GM19372 (cell line): Measurements from ENCODE around the gene RAB28.

Source experiments
- ATAC-seq: cut with Tn5 transposase; IDR thresholded peaks from one replicate; pipeline ENCODE4 v1.9.1; 2021; ENCODE audit warnings: mild to moderate bottlenecking, low read depth, moderate library complexity; ENCODE audit not compliant: unreplicated experiment

RAB28 gene

GRCh38 chr4:13386405-13387107 is 97.6 kb downstream of the RAB28 start:
- peak; percentile 72 for ATAC-seq

GRCh38 chr4:13384055-13384454 is 100.1 kb downstream of the RAB28 start:
- ATAC-seq: no peak

- peak; percentile 76 for ATAC-seq
These were observed 105.0 kb downstream of the RAB28 start for GRCh38 chr4:13378973-13379759.

- ATAC-seq: no peak
These were observed 113.1 kb downstream of the RAB28 start for GRCh38 chr4:13371048-13371447.

GRCh38 chr4:13368217-13368616 is 115.9 kb downstream of the RAB28 start:
- ATAC-seq: no peak

GRCh38 chr4:13367691-13368090 is 116.4 kb downstream of the RAB28 start:
- no peak for ATAC-seq

GRCh38 chr4:13367244-13367643 is 116.9 kb downstream of the RAB28 start:
- ATAC-seq: no peak

- ATAC-seq: no peak
These were observed 118.9 kb downstream of the RAB28 start for GRCh38 chr4:13365195-13365594.

- ATAC-seq: no peak
These were observed 119.5 kb downstream of the RAB28 start for GRCh38 chr4:13364653-13365052.

- ATAC-seq: no peak
These were observed 120.0 kb downstream of the RAB28 start for GRCh38 chr4:13364172-13364571.

- no peak for ATAC-seq
These were observed 124.3 kb downstream of the RAB28 start for GRCh38 chr4:13359809-13360208.

GRCh38 chr4:13355111-13355880 is 128.8 kb downstream of the RAB28 start:
- ATAC-seq: no peak

- no peak for ATAC-seq
These were observed 135.0 kb downstream of the RAB28 start for GRCh38 chr4:13349096-13349495.

- no peak for ATAC-seq
These were observed 135.9 kb downstream of the RAB28 start for GRCh38 chr4:13348216-13348615.

- no peak for ATAC-seq
These were observed 136.5 kb downstream of the RAB28 start for GRCh38 chr4:13347517-13348125.

GRCh38 chr4:13344216-13344615 is 139.9 kb downstream of the RAB28 start:
- ATAC-seq: no peak

- ATAC-seq: no peak
These were observed 143.5 kb downstream of the RAB28 start for GRCh38 chr4:13340672-13341071.

GRCh38 chr4:13331827-13332226 is 152.3 kb downstream of the RAB28 start:
- no peak for ATAC-seq

- no peak for ATAC-seq
These were observed 154.2 kb downstream of the RAB28 start for GRCh38 chr4:13329963-13330362.

GRCh38 chr4:13329340-13329850 is 154.7 kb downstream of the RAB28 start:
- ATAC-seq: no peak

GRCh38 chr4:13328591-13328990 is 155.5 kb downstream of the RAB28 start:
- ATAC-seq: no peak
